ENCODE data around the gene HS3ST5.

- TF ChIP-seq CTCF (IDR thresholded peaks at IDR 0.05) (no peak), EP300 (IDR thresholded peaks at IDR 0.05) (no peak)
These were observed 41.1 kb downstream of the HS3ST5 start for GRCh38 chr6:114301596-114302219.

Data from sigmoid colon (tissue), 4 donors.